Calu3 (cell line): ENCODE data around the gene ETFA. TPM values are rescaled to one million over a fixed set of nuclear protein-coding genes. Genes with fewer than 3 reads are reported as not detected.

Experiments
- BruUV-seq: library from RNA; stranded (reverse); fragments of 400-500 nt; replicated peaks from 2 replicates; lab custom pipeline; 2021; lab: Mats Ljungman, UMichigan
- CTCF ChIA-PET: fragments of 300-600 bp; sonication (Branson Sonifier 250); formaldehyde crosslinking; loops from one replicate; lab custom pipeline; 2022; ENCODE audit warnings: antibody characterized with exemption; lab: Charles Lee
- DNase-seq: peaks from one replicate; pipeline ENCODE4 v3.0.0; 2022
- H3K27ac Mint-ChIP-seq: one replicate; pipeline ENCODE4 v1.8.0; 2022; ENCODE audit warnings: mixed read lengths; ENCODE audit not compliant: unreplicated experiment
- H3K27me3 Mint-ChIP-seq: one replicate; pipeline ENCODE4 v1.8.0; 2022; ENCODE audit warnings: mixed read lengths; ENCODE audit not compliant: unreplicated experiment
- H3K36me3 Mint-ChIP-seq: one replicate; pipeline ENCODE4 v1.8.0; 2022; ENCODE audit warnings: mild to moderate bottlenecking, moderate library complexity, mixed read lengths; ENCODE audit not compliant: insufficient read depth, unreplicated experiment
- H3K4me1 Mint-ChIP-seq: one replicate; pipeline ENCODE4 v1.8.0; 2022; ENCODE audit warnings: mild to moderate bottlenecking, low read depth, mixed read lengths; ENCODE audit not compliant: unreplicated experiment
- H3K4me3 Mint-ChIP-seq: one replicate; pipeline ENCODE4 v1.8.0; 2022; ENCODE audit warnings: mild to moderate bottlenecking, low read depth, moderate library complexity, mixed read lengths; ENCODE audit not compliant: unreplicated experiment
- H3K9me3 Mint-ChIP-seq: one replicate; pipeline ENCODE4 v1.8.0; 2022; ENCODE audit warnings: low read depth, mixed read lengths; ENCODE audit not compliant: unreplicated experiment
- intact Hi-C: fragments of 100-400 bp; cut with micrococcal nuclease; formaldehyde crosslinking; loops from one replicate; pipeline ENCODE4 v1.10.0; 2022; ENCODE audit not compliant: unreplicated experiment
- total RNA-seq: library from RNA; stranded (reverse); gene quantifications from 2 replicates; pipeline ENCODE4 v1.2.3, GENCODE V29; 2022
- TF ChIP-seq, protein P1 (sequence below): fragments of 200-600 bp; IDR thresholded peaks from one replicate; pipeline ENCODE4 v1.8.0; 2022; ENCODE audit warnings: antibody characterized with exemption; ENCODE audit not compliant: unreplicated experiment

The ETFA gene
- total RNA-seq, 1 experiment from 2014 or later, result 230 TPM

DNA sequence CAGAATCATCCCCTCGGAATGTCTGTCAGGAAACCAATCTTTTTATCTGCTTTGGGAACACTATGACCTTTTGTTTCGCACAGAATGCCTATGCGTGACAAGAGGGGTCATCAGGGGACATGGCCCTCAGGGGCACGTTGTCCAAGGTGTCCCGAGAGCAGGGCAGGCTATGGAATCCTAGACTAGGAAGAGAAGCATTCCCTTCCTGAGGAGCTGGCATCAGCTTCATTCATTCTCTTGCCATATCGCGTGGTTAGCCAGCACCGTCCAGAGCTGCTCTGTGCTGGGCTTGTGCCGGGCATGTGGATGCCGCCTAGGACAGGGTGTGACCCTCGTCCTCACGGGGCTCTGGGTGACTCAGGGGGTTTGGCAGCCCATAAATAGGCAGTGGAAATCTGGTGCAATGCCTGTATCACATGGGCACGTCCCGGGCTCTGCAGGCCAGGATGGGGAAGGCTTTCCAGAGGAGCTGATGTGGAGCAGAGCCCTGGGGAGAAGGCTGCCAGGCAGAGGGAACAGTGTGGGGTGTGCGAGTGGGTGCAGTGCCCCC lies 133.7 kb downstream of the ETFA start:
- H3K27ac Mint-ChIP-seq, result peak overlapping the region; percentile 19
- peak overlapping the region; percentile 1 for H3K4me3 Mint-ChIP-seq
- peak; percentile 45 for DNase-seq
- no peaks in the 10 kb centered on the region for H3K9me3 Mint-ChIP-seq
- no TSS peak for BruUV-seq
- H3K36me3 Mint-ChIP-seq, result no peaks in the 10 kb centered on the region
- peaks cover 12% of the 10 kb centered on the region for H3K4me1 Mint-ChIP-seq
- H3K27me3 Mint-ChIP-seq, result peaks cover 46% of the 10 kb centered on the region
- TF ChIP-seq, protein P1, sequence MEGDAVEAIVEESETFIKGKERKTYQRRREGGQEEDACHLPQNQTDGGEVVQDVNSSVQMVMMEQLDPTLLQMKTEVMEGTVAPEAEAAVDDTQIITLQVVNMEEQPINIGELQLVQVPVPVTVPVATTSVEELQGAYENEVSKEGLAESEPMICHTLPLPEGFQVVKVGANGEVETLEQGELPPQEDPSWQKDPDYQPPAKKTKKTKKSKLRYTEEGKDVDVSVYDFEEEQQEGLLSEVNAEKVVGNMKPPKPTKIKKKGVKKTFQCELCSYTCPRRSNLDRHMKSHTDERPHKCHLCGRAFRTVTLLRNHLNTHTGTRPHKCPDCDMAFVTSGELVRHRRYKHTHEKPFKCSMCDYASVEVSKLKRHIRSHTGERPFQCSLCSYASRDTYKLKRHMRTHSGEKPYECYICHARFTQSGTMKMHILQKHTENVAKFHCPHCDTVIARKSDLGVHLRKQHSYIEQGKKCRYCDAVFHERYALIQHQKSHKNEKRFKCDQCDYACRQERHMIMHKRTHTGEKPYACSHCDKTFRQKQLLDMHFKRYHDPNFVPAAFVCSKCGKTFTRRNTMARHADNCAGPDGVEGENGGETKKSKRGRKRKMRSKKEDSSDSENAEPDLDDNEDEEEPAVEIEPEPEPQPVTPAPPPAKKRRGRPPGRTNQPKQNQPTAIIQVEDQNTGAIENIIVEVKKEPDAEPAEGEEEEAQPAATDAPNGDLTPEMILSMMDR, result no peak
- CTCF ChIA-PET, result interaction anchor here (0.7 kb wide), 1 partner anchor 27 kb away, joined by 4 read pairs; no protein-coding TSS in a partner anchor
- intact Hi-C loops, result no loop called here

DNA sequence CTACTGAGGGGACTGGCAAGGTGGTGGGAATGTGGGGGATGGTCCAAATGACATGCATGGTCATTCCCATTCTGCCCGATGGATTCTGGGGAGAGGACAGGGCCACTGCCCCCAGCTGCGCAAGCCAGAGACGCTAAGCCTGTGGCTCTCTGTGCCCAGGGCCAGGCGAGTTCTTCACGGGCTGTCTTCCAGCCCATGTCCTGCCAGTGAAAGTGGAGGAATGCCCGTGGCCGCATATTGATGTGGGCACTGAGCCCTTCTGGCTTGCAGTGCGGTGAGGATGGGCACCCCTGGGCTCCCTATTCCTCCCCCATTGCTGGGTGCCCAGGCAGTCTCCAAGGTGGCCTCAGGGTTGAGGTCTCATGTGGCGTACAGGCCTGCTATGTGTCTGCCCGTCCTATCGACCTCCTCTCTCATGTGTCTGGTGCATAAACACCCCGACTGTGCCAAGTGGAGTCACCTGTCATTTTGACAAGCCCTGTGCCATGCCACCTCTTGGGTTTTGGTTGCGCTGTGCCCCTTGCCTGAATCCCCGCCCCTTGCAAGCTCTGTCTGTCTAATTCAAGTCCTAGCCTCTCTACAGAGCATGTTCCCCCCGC lies 134.7 kb downstream of the ETFA start:
- H3K27me3 Mint-ChIP-seq, result peaks cover 44% of the 10 kb centered on the region
- no peak overlapping the region for H3K27ac Mint-ChIP-seq
- no peaks in the 10 kb centered on the region for H3K36me3 Mint-ChIP-seq
- H3K9me3 Mint-ChIP-seq, result no peaks in the 10 kb centered on the region
- no peak for DNase-seq
- CTCF ChIA-PET, result no interaction called here
- no TSS peak for BruUV-seq
- no peak overlapping the region for H3K4me3 Mint-ChIP-seq
- intact Hi-C loops, result no loop called here
- TF ChIP-seq, protein P1, result no peak
- peaks cover 12% of the 10 kb centered on the region for H3K4me1 Mint-ChIP-seq

DNA sequence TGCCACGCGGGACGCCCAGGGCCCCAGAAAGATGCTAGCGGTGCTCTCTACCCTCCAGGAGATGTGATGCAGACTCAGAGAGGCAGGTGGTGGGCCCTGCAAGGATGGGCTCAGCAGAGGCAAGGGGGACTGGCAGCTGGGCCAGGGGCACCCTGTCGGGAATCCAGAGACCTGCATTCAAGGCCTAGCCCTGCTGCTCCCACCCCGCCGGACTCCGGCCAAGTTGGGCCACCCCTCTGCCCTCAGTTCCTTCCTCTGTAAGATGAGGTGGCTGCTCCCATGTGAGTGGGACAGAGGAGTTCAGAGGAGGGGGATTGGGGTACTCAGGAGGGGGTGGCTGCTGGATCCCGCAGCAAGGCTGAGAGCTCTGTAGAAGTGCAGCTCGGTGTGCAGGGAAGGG lies 135.2 kb downstream of the ETFA start:
- DNase-seq, result no peak
- Mint-ChIP-seq H3K9me3 (no peaks in the 10 kb centered on the region), H3K27ac (no peak overlapping the region), H3K4me3 (no peak overlapping the region), H3K4me1 (peaks cover 12% of the 10 kb centered on the region), H3K27me3 (peaks cover 39% of the 10 kb centered on the region), H3K36me3 (no peaks in the 10 kb centered on the region)
- CTCF ChIA-PET, result interaction anchor here (0.5 kb wide), 1 partner anchor 159 kb away, joined by 4 read pairs; no protein-coding TSS in a partner anchor
- no TSS peak for BruUV-seq
- intact Hi-C loops, result no loop called here
- TF ChIP-seq, protein P1, result no peak

DNA sequence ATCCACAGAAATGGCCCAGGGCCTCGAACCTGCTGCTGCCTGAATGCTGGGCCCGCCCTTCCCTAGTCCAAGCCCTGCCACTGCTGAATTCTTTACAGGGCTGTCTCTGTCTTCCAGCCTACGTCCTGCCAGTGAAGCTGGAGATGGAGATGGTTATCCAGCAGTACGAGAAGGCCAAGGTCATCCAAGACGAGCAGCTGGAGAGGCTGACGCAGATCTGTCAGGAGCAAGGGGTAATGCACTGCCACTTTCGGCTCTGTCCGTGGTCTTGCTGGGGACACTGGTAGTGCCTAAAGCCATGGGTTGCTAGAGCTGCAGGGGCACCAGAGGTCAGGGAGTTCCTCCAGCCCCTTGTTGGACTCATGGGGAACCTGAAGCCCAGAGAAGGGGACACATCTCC lies 135.8 kb downstream of the ETFA start:
- intact Hi-C loops, result no loop called here
- H3K4me1 Mint-ChIP-seq, result peaks cover 12% of the 10 kb centered on the region
- DNase-seq, result no peak
- no peak overlapping the region for H3K27ac Mint-ChIP-seq
- H3K4me3 Mint-ChIP-seq, result no peak overlapping the region
- no TSS peak for BruUV-seq
- peaks cover 37% of the 10 kb centered on the region for H3K27me3 Mint-ChIP-seq
- CTCF ChIA-PET, result interaction anchor here (0.5 kb wide), 1 partner anchor 159 kb away, joined by 4 read pairs; no protein-coding TSS in a partner anchor
- no peaks in the 10 kb centered on the region for H3K9me3 Mint-ChIP-seq
- H3K36me3 Mint-ChIP-seq, result no peaks in the 10 kb centered on the region
- TF ChIP-seq, protein P1, result no peak
